A673 (cell line): Measurements from ENCODE around the gene FAM98C.

ENCODE experiments used
- CTCF ChIP-seq: fragments of 300-800, 200-600 bp; sonication (generic); conservative IDR thresholded peaks from 2 replicates; pipeline ENCODE4 v1.5.1; 2017; ENCODE audit warnings: low read depth, mild to moderate bottlenecking, antibody characterized with exemption, low read length, moderate library complexity, mixed read lengths
- EZH2 ChIP-seq: fragments of 200-600 bp; sonication (generic); IDR thresholded peaks from 2 replicates; pipeline ENCODE4 v1.6.1; 2017; ENCODE audit warnings: borderline replicate concordance, low read depth, mild to moderate bottlenecking, mixed read lengths, antibody characterized with exemption, low read length; ENCODE audit not compliant: poor library complexity, severe bottlenecking

GRCh38 chr19:38440592-38440991 lies 37.7 kb downstream of the FAM98C start:
- TF ChIP-seq CTCF (no peak), EZH2 (no peak)
